HG03565 (cell line): ENCODE data around the gene RAP1GAP.

Source experiments
- ATAC-seq: cut with Tn5 transposase; IDR thresholded peaks from one replicate; pipeline ENCODE4 v1.9.1; 2021; ENCODE audit warnings: mild to moderate bottlenecking, moderate library complexity; ENCODE audit not compliant: unreplicated experiment

Gene RAP1GAP

DNA sequence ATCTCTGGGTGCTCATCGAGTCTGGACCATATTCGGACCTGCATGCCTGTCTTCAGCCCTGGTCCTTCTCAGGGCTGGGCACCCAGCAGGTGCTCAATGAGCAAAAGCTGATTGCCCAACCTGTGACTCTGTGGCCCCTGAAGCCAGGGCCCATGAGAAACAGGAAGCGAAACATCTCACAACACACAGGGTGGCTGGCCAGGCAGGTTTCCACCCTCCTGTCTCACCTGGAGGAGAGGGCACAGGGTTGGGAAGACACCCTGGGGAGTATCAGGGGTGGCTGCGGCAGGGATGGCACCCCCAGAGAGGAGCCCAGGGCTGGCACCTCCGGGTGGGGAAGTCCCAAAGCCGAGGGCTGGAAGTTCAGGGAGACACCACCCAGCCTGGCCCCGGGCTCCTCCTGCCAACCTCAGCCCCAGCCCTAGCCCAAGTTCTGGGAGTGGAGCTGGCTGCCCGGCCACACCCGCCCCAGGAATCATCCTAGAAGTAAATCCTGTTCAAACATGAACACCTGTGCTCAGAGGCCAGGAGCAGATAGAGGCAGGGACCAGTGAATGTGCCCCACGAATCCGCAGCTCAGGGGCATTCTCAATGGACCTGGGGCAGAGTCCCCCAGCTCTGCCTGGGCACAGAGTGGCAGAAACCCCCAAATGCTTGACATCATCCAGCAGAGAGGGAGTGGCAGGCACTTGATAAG lies 54.6 kb downstream of the RAP1GAP start:
- no peak for ATAC-seq

DNA sequence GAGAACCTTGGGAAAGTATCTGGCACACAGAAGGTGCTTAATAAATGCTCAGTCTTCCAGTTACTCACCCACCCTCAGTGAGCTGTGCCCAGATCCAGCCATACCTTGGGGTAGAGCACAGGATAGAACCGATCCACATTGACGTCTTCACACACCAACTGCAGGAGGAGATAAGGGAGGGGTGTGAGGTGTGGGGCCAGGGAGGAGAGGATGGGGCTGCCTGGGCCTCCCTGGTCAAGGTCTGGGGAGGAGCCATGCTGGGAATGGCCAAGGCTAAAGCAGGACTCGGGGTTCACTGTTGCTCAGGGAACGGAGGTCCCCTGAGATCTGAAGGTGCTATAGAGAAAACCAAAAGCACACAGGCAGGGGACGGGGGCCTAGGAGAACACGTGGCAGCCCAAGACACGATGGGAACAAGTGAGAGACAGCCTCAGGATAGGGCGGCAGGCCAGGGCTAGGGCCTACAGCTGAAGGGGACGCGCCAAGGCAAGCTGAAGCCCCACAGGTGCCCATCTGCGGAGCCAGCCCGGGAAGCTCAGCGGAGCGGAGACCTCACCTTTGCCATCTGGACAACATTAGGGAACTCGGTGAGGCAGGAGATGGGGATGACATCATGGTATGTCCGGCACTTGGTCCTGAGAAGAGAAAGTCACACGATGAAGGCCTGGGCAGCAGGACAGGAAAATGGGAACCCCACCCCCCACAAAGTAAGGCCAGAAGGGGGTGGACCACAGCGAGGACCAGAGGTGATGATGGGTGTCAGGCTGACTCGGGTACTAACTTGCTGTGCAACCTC lies 55.9 kb downstream of the RAP1GAP start:
- ATAC-seq: no peak

DNA sequence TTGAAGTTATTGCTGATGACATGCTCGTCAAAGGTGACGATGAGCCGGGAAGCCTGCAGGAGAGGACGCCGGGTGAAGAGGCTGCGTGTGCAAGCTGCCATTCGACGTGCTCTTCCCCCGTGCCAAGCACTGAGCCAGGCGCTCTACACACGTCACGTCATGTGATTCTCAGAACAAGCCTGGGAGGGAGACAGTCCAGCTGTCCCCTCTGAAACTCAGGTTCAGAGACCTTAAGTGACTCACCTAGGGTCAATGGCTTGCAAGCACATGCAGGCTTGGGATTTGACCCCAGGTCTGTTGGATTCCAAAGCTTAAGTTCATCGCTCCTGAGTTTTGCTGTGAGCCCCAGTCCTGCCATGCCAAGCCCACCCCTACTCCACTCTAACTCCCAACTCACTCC lies 57.1 kb downstream of the RAP1GAP start:
- no peak for ATAC-seq

DNA sequence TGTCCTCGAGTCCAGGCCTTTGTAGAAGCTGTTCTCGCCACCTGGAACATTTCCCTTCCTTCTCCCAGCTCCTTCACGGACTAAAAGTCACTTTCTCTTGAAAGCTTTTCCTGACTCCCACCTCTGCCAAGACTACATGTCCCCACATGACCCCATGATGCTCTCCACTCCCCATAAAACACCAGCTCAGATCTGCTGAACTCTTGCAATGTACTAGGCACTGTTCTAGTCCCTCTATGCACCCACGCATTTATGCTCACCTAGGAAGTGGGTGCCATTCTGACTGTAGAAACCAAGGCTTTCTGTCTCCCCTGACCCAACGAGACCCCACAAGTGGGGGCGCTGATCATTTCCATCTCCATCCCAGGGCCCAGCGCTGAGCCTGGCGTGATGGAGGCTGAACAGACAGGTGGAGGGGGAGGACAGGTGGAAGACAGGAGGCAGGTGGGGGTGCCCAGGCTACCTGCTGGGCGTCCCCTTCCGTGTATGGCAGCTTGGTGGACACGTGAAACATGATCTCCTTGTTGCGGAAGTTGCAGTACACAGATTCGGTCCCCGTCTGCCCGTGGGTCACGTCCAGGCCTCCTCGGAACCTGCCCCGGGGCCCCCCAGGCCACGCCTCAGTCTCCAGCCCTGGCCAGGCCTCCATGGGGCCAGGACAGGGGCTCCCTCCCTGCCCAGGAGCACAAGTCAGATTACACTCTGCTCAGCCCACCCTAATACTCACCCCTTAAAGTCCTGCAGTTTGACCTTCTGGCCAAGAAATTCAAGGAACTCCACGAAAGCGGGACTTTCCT lies 58.0 kb downstream of the RAP1GAP start:
- ATAC-seq: no peak

DNA sequence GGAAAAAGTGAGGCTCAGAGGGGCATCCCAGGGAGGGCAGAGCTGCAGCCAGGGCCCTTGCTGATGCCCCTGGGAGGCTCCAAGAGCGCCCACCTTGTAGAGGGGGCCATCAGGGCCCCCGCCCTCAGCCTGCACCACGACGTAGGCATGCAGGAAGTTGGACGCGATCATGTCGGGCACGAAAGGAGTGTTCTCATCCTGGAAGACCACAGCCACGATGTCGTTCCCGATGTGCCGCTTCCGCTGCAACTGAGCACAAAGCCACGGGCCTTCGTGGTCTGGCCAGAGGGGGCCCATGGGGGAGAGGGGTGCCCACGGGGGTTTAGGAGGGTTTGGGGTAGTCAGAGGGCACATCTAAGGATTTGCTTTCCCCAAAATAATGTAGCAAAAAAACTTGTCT lies 59.1 kb downstream of the RAP1GAP start:
- ATAC-seq: no peak

DNA sequence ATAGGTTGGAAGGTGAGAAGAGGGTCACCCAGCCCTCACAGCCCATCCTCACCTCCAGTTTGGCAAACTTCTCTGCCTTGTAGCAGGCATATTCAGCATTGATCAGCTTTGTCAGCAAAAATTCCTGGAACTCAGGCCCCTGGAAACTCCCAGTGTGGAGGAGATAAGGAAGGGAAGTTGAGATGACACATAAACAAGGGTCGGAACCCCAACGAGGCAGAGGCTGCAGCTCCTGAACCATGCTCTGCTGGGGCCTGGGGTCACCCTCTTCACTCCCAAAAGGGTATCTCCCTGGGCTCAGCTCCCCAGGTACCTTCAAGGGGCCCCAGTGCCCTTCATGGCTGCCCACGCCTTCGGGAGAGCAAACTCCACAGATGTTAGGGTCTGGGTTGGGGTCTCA lies 60.4 kb downstream of the RAP1GAP start:
- no peak for ATAC-seq

DNA sequence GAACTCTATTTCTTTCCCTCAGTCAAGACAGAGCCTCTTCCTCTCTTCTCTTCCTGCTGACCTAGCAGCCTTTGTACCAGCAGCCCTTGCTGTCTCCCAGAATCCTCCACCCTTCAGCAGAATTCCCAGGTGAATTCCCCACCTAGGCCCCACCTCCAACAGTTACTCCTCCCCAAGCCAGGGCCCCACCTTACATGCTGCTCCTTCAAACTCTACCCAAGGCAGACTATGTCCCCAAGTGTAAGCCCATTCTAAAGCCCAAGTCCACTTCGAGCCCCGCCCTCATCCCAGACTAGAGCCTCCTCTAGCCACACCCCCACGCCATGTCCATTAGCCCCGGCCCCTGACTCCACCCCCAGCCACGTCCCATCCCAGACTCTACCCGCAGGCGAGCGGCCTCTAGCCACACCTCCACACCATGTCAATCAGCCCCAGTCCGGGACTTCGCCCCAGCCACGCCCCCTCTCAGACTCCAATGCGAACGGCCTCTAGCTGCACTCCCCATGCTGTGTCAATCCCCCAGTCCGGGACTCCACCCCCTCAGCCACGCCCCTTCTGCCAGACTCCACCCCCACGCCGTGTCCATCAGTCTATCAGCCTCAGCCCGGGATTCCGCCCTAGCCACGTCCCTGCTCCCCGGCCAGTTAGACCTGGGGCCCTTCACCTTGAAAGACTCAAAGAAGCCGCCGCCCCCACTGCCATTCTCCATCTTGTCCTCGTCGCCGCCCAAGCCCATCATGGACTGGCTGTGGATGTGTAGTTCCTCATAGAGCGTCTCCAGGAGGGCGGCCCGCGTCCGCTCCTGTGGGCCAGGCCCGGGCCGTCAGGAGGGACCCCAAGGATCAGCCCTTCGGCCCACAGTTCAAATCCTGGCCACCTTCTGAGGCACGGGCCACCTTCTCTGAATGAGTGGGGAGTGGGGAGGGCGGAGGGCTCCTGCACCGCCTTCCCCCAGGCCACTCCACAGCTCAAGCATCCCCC lies 61.3 kb downstream of the RAP1GAP start:
- peak; percentile 54 for ATAC-seq

DNA sequence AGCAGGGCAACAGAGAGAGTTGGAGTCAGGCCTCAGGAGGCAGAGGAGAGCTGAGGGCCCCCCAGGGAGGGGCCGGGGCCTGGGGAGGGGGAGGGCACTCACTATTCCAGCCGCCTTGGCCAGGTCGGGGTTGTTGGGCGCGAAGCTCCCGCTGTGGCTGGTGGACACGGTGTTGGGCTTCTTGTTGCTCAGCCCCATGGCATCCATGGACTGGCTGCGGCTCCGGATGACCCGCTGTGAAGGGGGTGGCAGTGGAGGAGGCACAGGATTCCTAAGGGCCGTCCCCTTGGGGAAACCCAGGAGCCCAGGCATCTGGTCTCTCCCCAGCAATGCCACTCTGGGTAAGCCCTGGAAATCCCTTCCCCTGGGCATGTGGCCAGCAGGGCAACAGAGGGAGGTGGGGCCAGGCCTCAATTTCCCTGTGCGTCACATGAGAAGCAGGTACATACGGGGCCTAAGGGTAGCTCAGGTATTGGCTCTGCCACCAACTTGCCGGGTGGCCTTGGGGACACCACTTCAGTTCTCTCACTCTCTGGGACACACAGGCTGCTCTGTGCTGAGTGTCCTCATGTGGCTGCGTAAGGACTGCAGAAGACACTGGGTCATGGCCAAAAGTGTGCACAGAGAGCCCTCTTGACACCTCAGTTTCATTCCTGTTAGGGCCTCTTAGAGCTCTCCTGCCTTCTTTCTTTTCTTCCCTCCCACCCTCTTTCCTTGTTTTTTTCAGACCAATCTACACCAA lies 63.0 kb downstream of the RAP1GAP start:
- ATAC-seq: no peak

DNA sequence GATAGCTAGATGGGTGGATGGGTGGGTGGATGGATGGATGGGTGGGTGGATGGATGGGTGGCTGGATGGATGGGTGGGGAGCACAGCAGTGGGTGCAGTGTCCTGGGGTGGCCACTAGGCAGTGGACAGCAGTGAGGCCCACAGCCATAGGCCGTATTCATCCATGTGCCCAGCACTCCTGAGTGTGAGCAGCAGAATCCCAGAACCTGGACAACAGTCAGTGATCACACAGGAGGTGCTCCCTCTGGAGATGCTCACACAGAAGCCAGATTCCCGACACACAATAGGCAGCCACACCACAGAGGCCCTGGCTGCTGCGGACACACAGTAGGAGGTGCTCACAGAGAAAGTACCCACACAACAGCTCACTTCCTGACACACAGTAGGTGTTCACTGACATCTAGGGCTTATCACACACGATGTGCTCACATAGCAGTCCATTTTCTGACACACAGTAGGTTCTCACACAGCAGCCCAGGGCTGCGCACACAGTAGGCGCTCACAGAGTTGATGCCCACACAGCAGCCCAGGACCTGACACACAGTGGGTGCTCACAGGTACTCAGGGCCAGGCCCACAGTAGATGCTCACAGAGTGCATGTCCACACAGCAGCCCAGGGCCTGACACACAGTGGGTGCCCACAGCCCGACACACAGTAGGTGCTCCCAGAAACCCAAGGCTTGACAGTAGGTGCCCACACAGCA lies 64.0 kb downstream of the RAP1GAP start:
- ATAC-seq: no peak

DNA sequence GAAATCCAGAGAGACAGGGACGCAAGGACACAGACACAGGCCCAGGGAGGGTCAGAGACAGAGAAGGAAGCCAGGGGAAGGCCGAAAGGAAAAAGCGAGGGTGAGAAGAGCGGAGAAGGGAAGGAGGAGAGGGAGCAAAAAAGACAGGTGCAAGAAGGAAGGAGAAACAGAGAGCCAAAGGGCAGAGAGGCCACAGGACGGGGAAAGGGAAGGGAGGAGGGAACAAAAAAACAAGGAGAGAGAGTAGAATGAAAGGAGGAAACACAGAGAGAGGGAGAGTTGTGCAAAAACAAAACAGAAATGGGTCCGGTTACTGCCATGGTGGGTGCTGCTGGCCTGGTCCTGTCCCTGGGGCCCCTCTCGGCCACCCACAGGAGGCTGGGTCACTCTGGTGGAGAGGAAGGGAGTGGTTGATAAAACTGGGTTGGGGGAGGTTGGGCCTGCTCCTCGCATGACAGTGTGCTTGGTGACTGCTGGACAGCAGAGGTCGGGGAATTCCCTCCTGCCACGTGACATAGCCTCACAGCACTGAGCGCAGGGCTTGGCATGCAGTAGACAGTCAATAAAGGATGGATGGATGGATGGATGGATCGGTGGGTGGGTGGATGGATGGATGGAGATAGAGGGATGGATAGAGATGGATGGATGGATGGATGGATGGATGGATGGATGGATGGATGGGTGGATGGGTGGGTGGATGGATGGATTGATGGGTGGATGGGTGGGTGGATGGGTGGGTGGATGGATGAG lies 64.8 kb downstream of the RAP1GAP start:
- no peak for ATAC-seq

DNA sequence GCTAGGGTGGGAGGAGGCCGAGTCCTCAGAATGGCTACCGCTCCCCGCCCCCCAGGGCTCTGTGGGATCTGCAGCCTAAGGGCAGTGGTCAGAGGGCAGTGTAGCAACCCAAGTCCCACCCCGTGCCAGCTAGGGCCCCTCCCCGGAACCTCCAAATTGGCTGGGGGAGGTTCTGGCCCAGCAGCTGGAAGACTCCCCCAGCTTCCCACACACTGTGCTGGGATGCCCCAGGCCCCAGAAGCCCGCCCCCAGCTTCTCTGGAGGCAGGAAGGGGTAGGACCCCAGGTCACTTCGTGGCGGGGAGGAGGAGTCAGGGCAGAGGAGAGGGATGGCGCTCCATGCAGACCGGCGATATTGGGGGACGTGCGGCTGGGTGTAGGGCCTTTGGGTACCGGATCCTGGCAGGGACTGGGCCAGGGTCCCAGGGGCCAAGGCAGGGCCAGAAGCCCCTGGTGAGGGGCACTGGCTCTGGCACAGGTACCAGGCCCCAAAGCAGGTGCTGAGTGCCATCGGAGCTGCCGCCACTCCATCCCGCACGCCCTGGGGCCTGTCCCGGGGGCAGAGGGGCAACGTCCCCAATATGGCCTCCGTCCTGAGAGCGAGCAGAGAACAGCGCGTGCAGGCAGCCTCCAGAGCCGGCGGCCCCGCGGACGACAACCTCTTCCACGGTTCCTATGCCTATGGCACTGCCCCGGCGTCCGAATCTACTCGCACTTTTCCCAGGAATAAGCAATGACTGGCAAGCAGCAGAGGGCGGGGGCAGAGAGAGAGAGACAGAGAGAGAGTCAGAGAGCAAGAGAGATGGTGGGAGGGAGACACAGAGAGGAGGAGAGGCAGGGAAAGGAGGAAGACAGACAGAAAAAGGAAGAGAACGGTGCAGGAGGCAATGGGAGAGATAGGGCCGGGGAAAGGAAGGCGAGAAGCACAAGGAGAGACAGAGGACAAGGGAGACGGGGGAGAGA lies 65.7 kb downstream of the RAP1GAP start:
- ATAC-seq: no peak

DNA sequence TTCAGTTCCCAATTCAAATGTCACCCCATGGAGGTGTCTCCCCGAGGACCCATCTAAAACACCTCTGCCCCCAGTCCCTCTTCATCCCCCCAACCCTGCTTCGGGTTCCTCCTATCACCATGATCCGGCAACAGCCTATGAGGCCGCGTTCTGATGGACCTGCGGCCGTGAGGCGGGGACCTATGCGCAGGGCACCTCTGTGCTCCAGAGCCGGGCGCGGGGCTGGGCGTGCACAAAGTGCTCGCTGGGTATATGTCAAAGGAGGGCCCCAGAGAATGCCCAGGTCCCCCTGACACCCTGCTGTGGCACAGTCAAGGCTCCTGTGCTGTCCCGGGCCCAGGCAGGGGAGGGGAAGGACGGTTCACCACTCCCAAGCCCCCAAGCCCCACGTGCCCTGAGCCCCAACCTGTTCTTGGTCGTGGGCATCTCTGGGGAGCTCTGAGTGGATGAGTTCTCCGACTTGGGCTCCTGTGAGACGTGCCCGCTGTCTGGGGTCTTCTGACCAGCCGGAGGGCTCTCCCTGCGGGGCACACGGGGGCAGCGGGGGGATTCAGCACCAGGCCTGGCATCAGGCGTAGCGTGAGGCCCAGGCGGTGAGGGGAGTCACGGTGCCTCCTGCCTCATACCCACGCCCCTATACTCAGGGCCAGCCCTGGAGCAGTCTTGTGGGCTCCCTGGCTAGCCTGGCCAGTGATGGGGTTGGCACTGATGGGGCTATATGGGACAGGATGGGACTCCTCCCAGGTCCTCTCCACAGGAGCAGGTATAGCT lies 67.7 kb downstream of the RAP1GAP start:
- no peak for ATAC-seq

DNA sequence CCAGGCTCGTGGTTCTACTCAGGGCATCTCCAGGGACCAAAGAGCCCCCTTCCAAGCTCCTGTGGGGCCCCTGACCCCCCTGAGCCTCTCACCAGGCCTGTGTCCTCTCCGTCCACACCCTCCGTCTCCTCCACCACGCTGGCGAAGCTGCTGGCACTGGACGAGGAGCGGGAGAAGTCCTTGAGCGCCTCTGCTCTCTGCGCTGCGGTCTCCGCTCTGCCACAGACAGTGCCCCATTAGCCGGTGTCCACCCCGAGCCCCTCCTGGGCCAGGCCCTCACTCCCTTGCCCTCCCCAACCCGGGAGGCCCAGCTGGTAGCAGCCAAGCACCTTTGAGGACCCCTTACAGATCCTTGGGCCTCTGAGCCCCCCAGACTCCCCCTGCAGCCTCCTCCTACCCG lies 69.8 kb downstream of the RAP1GAP start:
- no peak for ATAC-seq

DNA sequence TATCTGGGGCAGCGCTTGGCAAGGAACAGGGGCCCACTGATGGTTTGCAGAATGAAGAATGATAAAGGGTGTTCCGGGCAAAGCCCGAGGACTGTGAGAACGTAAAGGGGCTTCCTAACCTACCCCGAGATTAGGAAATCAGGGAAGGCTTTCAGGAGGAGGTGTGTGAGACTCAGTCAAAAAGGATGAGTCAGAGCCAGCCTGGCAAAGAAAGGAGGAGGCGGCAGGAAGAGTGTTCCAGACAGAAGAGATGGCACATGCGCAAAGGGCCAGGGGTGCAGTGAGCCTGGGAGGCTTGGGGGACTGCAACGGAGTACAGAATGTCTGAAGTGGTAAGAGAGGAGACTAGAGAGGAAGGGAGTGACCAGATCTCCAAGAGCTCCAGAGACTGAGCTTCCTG lies 70.3 kb downstream of the RAP1GAP start:
- no peak for ATAC-seq

DNA sequence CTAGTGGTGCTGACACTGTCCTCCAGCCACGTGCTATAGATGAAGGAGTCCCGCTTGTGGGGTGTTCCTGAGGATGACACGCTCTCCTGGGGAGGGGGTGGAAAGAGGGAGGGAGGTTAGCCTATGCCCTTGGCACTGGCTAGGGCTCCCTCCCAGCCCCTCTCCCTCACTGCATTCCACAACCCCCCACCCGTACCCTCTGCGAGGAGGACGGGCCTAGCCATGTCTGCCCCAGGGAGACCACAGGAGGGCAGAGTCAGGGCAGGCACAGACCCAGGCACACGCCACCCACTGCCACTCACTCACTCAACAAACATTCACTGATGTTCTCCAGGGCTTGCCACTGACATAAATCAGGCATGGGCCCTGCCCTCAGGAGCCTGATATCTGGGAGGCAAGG lies 70.7 kb downstream of the RAP1GAP start:
- ATAC-seq: no peak

DNA sequence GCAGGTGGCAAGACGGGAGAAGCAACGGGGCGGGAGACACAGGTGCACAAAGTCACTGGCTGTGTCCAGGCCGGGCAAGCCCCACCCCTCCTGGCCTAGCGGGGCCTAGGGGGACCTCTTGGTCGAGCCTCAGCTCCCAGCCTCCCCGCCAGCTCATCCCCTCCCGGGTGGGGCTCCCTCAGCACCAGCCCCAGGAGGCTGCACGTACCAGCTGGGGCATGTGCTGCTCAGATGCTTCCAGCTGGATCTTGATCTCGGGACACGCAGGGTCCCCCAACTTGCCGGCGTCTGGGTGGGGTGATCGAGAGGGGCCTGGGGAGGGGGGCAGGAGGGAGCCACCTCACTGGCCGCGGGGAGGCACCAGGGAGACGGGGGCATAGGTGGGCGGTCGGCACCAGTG lies 71.4 kb downstream of the RAP1GAP start:
- no peak for ATAC-seq

DNA sequence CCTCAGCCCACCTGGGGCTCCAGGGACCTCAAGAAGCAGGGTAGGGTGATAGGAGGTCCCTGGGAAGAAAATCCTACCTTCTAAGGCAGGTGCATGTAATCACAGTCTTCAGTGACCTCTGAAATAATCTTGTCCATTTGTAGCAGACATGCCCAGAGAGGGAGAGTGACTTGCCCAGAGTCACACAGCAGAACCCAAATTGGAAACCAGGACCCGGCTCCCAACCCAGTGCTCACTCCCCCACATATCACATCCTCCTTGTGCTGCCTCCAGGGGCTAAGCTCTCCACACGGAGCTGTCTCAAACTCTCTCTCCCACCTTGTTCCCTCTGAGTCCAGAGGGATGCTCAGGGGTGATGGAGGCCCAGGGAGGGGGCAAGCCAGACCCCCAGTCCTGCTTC lies 72.5 kb downstream of the RAP1GAP start:
- ATAC-seq: no peak
